ENCODE measurements around the gene TRIM33. TPM values are rescaled to one million over a fixed set of nuclear protein-coding genes. Genes with fewer than 3 reads are reported as not detected.

TRIM33 gene
- total and polyA plus RNA-seq, 2 donors (not counting 3 experiments of a cell fraction or from before 2014, with no cell fraction given): 10.3 to 29.1 TPM

- dilution Hi-C loops (cut with MboI; ENCODE audit: extremely low pct_ligation_motif_present, low sequenced_read_pairs) (no loop called here), intact Hi-C loops (cut with micrococcal nuclease) (no loop called here)
- Histone ChIP-seq H3K79me2 (ENCODE audit: control insufficient read depth, insufficient read depth, low read length) (peaks cover 25% of the 10 kb centered on the region), H2AFZ (ENCODE audit: low read depth, low read length) (no peak overlapping the region), H3K27me3 (ENCODE audit: control insufficient read depth in 2 of 2, insufficient read depth in 2 of 2, low read length in 2 of 2) (no peaks in the 10 kb centered on the region), H3K4me3 (replicated peaks in 1 of 3; ENCODE audit: insufficient read depth in 1 of 3, low read depth in 1 of 3, low read length in 3 of 3) (no peak overlapping the region), H4K20me1 (replicated peaks; ENCODE audit: control insufficient read depth, extremely low read depth, insufficient read depth, low read length) (no peaks in the 10 kb centered on the region), H3K4me2 (ENCODE audit: insufficient read depth, low read length) (no peak overlapping the region), H3K9ac (replicated peaks; ENCODE audit: extremely low read depth, insufficient read depth, low read length) (no peak overlapping the region), H3K4me1 (ENCODE audit: control insufficient read depth, extremely low read depth, insufficient read depth, low read length) (peaks cover 16% of the 10 kb centered on the region), H3K9me1 (replicated peaks; ENCODE audit: control insufficient read depth, extremely low read depth, insufficient read depth, low read length) (no peaks in the 10 kb centered on the region), H3K27ac (ENCODE audit: insufficient read depth, low read depth, low read length) (no peak overlapping the region), H3K9me3 (replicated peaks; ENCODE audit: control insufficient read depth, insufficient read depth, low read length) (no peaks in the 10 kb centered on the region), H3K36me3 (ENCODE audit: control insufficient read depth in 2 of 2, extremely low read depth in 1 of 2, insufficient read depth in 2 of 2, low read length in 2 of 2) (no peaks in the 10 kb centered on the region)
- FAIRE-seq (no peak), DNase-seq (ENCODE audit: low read depth, low spot score) (no peak)
- TF ChIP-seq CTCF (IDR thresholded peaks at IDR 0.05; ENCODE audit: extremely low read depth in 1 of 2, insufficient read depth in 1 of 2, low read depth in 1 of 2, low read length in 2 of 2) (no peak), MAX (IDR thresholded peaks at IDR 0.05; ENCODE audit: insufficient read depth, insufficient read length) (no peak), JUN (IDR thresholded peaks at IDR 0.05; ENCODE audit: borderline replicate concordance, insufficient read depth, insufficient read length, low read depth) (no peak), FOS (IDR thresholded peaks at IDR 0.05; ENCODE audit: borderline replicate concordance, insufficient read depth, low read length) (no peak), POLR2A (IDR thresholded peaks at IDR 0.05; ENCODE audit: low read depth, low read length) (no peak), POLR2AphosphoS5 (IDR thresholded peaks at IDR 0.05; ENCODE audit: insufficient read depth, low read depth, low read length) (no peak), GATA2 (IDR thresholded peaks at IDR 0.05; ENCODE audit: insufficient read depth, insufficient read length, low read depth, low read length) (no peak), EZH2 (IDR thresholded peaks at IDR 0.05; ENCODE audit: borderline replicate concordance, low read depth, low read length, severe bottlenecking) (no peak), MYC (IDR thresholded peaks at IDR 0.05; ENCODE audit: low read depth, low read length) (no peak)
- POLR2A ChIA-PET: no interaction called here
- CTCF ChIA-PET: interaction anchor here (1.4 to 2.0 kb wide), 2 partner anchors 10 to 11 kb away, joined by 5 to 7 read pairs; no protein-coding TSS in a partner anchor
- no TSS peak for BruUV-seq (replicated peaks)
Measured at GRCh38 chr1:114436799-114437198, 74.2 kb downstream of the TRIM33 start.

Data from endothelial cell of umbilical vein (primary cell).